ENCODE results near the gene TAF6. TPM values are rescaled to one million over a fixed set of nuclear protein-coding genes. Genes with fewer than 3 reads are reported as not detected.

The TAF6 gene
- total and polyA plus RNA-seq, 2 of the 4 experiments (the other 2 are of a cell fraction), result 11.3 to 55.3 TPM

DNA sequence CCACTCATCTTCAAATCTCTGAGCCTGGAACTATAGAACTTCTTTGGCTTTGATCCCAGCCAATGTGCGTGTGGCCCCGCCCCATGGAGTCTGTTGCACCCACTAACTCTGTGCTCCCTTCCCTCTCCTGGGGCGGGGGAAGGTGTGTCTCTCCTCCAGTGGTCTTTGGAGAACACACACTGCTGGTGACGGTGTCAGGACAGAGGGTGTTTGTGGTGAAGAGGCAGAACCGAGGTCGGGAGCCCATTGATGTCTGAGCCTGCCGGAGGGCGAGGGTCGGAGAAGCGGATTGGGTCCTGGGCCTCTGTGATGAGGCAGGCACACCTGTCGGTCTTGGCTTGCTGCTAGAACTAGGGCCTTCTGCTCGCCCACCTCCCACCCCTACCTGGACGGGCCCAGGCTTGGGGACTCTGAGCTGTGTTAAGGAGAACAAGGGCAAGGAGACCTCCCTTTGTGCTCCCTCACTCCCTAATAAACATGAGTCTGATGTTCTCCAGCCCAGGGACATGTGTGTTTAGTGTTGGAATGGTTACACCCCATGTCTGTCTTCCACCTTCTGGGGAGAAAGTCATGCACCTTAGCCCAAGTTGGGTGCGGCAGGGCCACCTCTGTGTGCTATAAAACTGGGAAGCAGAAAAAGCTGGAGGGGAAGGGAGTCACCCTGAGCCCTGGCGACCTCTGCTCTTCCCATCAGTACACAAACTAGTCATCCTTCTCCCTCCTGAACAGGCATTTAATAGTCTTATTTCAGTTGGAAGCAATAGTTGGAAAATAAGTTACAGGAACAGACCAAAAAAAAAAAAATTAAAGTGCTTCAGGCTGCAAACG lies 34.8 kb upstream of the TAF6 start:
- Histone ChIP-seq H3K23ac (ENCODE audit: low read depth, low read length) (no peak overlapping the region), H3K14ac (replicated peaks; ENCODE audit: low read depth, low read length) (no peak overlapping the region), H4K8ac (ENCODE audit: low read depth in 2 of 2, low read length in 2 of 2) (no peak overlapping the region), H3K36me3 (ENCODE audit: control insufficient read depth, insufficient read depth, low read length) (peaks cover 42% of the 10 kb centered on the region), H2BK120ac (ENCODE audit: low read depth, low read length) (no peak overlapping the region), H2BK20ac (ENCODE audit: low read depth, low read length) (no peak overlapping the region), H4K5ac (ENCODE audit: low read depth, low read length) (no peak overlapping the region), H3K56ac (ENCODE audit: extremely low read depth, insufficient read depth, low read length) (no peak overlapping the region), H2AK5ac (ENCODE audit: low read depth, low read length) (no peak overlapping the region), H2AK9ac (replicated peaks; ENCODE audit: low read depth, low read length, poor library complexity) (peak overlapping the region; percentile 42), H3K4me2 (ENCODE audit: low read depth, low read length) (no peak overlapping the region), H2BK15ac (ENCODE audit: low read depth, low read length) (no peak overlapping the region), H3K9me1 (ENCODE audit: insufficient read depth, low read length) (no peaks in the 10 kb centered on the region), H3K79me1 (ENCODE audit: low read depth in 1 of 2, low read length in 2 of 2) (peaks cover 32 to 77% of the 10 kb centered on the region in 2 experiments), H3K27ac (ENCODE audit: insufficient read depth, low read length) (no peak overlapping the region), H2AFZ (replicated peaks; ENCODE audit: low read length, poor library complexity) (no peak overlapping the region), H2BK5ac (ENCODE audit: low read depth, low read length, poor library complexity, severe bottlenecking) (no peak overlapping the region), H3K4ac (ENCODE audit: low read depth, low read length) (no peak overlapping the region), H3K9ac (ENCODE audit: low read depth, low read length) (no peak overlapping the region), H3K4me1 (ENCODE audit: control insufficient read depth, insufficient read depth, low read length) (peaks cover 6% of the 10 kb centered on the region), H3K18ac (ENCODE audit: low read depth, low read length) (no peak overlapping the region), H4K91ac (ENCODE audit: insufficient read depth, low read depth, low read length) (no peak overlapping the region), H3K27me3 (ENCODE audit: control insufficient read depth, insufficient read depth, low read length) (no peaks in the 10 kb centered on the region), H3K4me3 (ENCODE audit: insufficient read depth, low read depth, low read length) (no peak overlapping the region), H4K20me1 (ENCODE audit: insufficient read depth, low read length) (peaks cover 23% of the 10 kb centered on the region), H3K9me3 (ENCODE audit: control insufficient read depth, insufficient read depth, low read length) (no peaks in the 10 kb centered on the region)
- in situ Hi-C loops (cut with MboI; ENCODE audit: low sequenced_read_pairs) (no loop called here), intact Hi-C loops (cut with micrococcal nuclease) (no loop called here), dilution Hi-C loops (cut with HindIII; ENCODE audit: low sequenced_read_pairs, unreplicated experiment) (no loop called here)
- 100% methylated on average over 1 of the region's 16 CpGs; no CpG with 5 or more reads in 1 of the 2 experiments for WGBS, 2 experiments (ENCODE audit: extremely low coverage in 2 of 2, insufficient read length in 1 of 2)
- DNase-seq, result no peak
- no peak for ATAC-seq (ENCODE audit: low read depth)
- ChIA-PET CTCF (no interaction called here), POLR2A (ENCODE audit: unreplicated experiment) (interaction anchor here (0.6 kb wide), 1 partner anchor 67 kb away, joined by 3 read pairs; no protein-coding TSS in a partner anchor)
- TF ChIP-seq MXI1 (IDR thresholded peaks at IDR 0.05; ENCODE audit: borderline replicate concordance, low read depth, low read length), result no peak
- no peak for TF ChIP-seq SMC3 (IDR thresholded peaks at IDR 0.05; ENCODE audit: low read depth, low read length)
- TF ChIP-seq, protein P1, sequence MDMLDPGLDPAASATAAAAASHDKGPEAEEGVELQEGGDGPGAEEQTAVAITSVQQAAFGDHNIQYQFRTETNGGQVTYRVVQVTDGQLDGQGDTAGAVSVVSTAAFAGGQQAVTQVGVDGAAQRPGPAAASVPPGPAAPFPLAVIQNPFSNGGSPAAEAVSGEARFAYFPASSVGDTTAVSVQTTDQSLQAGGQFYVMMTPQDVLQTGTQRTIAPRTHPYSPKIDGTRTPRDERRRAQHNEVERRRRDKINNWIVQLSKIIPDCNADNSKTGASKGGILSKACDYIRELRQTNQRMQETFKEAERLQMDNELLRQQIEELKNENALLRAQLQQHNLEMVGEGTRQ (IDR thresholded peaks at IDR 0.05; ENCODE audit: low read depth, low read length), result no peak
- no peak for TF ChIP-seq MAFK (IDR thresholded peaks at IDR 0.05; ENCODE audit: low read depth, low read length)
- no peak for TF ChIP-seq POLR2A (IDR thresholded peaks at IDR 0.05; ENCODE audit: low read depth, low read length)
- TF ChIP-seq CHD1 (IDR thresholded peaks at IDR 0.05; ENCODE audit: low read depth, low read length), result no peak
- TF ChIP-seq FOS (IDR thresholded peaks at IDR 0.05; ENCODE audit: low read depth, low read length), result no peak
- TF ChIP-seq RAD21 (IDR thresholded peaks at IDR 0.05; ENCODE audit: low read length), result no peak
- no peak for TF ChIP-seq BHLHE40 (IDR thresholded peaks at IDR 0.05; ENCODE audit: low read depth, low read length)
- BruUV-seq (replicated peaks), result no TSS peak
